ENCODE results near the gene PRKAG1.
"Not testable (repeated sequence)": the region's sequence is repeated elsewhere in the genome, so short reads cannot be mapped to it uniquely, and the experiment has no call there.

Gene PRKAG1

DNA sequence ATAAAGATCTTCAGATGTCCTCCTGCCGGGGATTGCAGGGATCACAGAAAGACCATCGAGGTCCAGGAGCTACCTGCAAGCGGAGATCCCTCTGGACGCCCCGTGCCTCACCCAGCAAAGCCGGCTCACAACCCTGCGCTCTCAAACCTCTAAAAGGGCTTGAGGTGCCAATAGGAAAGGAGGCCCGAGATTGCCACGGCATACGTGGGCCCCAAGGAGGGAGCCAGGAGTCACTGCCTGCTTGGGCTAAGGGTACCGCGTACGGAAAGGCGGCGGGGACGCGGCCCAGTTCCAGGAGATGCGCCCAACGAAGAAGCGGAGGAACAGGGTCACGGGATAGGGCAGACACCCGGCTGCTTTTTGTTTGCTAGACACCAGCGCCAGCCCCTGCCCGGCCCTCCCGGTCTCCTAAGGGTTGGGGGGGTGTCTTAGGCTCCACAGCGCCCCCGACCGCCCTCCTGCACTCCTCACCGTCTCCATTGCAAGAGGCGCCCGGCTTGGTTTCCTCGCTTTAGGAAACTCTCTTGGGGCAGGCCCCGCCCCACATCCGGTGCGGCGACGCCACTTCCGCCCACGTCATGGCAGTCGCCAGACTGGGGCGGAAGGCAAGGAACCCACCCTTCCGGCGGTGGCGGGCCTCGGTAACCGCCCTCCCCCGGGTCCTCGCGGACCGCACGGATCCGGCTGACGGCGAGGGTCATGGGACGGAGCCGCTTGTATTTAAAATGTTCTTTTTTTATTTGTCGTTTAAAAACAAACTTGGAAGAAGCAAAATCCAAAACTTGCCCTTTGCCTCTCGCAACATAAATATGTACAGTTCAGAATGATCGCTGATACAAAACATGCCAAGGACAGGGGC is at the start of gene PRKAG1:
PRKAG1 (minus strand) TSS at position 516 of the 859 bp plus-strand sequence; CDS start at position 480, 36 bp downstream.
- DNase-seq, result peak; percentile 97

DNA sequence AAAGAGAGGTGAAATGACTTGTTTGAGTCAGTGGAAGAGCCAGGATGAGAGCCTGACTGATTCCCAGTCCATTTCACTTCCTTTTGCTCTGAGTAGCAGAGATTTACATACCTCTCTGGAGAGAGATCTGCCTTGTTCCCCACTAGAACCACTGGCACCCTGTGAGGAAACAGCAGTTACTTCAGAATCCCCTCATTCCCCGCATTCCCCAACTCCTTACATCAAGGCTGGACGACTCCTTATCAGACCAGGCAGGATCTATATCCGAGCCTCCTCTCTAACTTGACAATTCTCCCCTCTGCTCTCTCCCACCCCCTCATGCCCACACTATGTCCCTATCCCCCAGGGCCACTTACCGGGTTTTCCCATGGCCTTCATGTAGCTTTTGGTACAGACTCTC is 47.5 kb upstream of the PRKAG1 start:
- no peak for DNase-seq

DNA sequence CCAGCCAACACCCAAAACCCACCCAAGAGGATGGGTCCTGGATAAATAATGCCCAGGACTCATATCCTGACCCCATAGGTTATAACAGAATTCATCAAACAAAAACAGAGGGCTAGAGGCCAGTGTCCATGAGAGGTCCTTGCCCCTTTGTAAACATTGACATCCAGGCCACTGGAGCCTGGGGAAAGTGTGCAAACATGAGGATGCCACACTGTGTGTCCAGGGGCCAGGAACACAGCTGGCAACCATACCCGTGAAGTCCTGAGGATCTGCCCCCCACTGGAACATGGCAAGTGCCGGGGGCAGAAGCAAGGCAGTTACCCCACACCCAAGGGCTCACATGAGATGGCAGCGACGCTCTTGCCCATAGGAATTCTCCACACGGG is 46.2 kb upstream of the PRKAG1 start:
- no peak for DNase-seq

DNA sequence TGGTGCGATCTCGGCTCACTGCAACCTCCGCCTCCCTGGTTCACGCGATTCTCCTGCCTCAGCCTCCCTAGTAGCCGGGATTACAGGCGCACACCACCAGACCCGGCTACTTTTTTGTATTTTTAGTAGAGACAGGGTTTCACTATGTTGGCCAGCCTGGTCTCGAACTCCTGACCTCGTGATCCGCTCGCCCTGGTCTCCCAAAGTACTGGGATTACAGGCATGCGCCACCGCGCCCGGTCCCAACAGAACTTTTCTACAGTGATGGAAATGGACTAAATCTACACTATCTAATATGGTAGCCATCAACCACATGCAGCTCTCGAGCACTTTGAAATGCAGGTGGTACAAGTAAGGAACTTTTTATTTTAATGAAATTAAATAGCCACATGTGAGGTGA is 43.3 kb upstream of the PRKAG1 start:
- DNase-seq, result not testable (repeated sequence)

DNA sequence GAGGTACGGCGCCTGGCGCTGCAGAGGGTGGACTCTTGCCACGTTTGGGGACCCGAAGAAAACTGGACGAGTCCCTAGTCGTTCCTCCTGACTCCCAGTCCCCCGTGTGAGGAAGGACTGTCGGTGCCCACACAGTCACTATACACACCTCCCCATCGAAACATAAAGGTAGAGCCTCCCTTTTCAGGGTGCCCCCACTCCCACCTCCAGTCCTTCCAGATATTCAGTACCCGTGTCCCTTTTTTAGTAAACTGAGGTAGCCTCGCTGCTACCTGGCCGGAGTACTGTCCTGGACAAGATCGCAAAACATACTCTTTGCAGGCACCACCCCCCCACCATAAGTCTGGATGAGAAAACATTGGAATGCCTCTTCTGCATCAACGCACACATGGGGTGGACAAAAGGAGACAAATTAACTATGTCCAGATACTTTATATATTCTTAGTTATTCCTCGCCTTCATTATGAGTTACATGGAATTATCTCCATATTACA is 42.6 kb upstream of the PRKAG1 start:
- DNase-seq, result no peak

DNA sequence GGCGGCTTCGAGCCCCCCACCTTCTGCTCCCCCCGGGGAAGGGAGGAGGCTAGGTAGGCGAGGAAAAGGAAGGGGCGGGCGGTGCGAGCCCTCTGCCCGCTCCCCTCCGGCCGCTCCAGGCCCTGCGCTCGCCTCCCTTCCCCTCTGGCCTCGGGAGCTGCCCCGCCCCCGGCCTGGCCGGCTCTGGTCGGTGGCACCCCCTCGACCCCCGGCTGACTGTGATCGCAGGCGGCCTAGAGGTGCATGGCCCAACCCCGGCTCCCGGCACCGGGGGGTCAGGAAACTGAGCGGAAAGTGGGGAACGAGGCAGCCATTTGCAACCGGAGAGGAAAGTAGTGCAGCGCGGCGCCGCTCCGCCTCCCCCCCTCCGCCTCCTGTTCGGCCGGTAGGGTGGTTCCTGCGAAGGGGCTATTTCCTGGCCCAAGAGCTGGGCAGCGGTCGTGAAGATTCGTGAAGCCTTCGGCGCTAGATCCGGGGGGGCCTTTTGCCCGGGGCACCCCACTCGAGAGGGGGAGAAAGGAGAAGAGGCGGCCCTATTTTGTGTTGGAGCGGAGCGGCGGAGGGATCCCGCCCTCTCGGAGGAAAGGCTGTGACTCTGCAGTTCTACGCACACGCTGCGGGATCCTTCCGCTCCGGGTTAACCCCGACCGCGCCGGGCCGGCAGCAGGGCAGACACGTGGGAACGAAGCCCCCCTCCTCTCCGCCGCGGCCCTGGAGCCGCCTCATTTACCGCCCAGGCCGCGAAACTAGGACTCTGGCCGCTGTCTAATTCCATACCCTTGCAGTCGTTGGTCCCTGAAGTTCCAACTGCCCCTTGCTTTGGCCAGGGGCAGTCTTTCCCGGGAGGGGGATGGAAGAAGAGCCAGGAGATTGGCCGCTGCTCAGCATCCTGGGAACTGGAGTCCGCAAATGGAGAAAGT is 41.9 kb upstream of the PRKAG1 start, which contains the start of gene KMT2D:
KMT2D (minus strand) TSS at position 558 of the 920 bp plus-strand sequence. CDS start 5,470 bp downstream, outside the sequence.
- DNase-seq, result peak; percentile 91

DNA sequence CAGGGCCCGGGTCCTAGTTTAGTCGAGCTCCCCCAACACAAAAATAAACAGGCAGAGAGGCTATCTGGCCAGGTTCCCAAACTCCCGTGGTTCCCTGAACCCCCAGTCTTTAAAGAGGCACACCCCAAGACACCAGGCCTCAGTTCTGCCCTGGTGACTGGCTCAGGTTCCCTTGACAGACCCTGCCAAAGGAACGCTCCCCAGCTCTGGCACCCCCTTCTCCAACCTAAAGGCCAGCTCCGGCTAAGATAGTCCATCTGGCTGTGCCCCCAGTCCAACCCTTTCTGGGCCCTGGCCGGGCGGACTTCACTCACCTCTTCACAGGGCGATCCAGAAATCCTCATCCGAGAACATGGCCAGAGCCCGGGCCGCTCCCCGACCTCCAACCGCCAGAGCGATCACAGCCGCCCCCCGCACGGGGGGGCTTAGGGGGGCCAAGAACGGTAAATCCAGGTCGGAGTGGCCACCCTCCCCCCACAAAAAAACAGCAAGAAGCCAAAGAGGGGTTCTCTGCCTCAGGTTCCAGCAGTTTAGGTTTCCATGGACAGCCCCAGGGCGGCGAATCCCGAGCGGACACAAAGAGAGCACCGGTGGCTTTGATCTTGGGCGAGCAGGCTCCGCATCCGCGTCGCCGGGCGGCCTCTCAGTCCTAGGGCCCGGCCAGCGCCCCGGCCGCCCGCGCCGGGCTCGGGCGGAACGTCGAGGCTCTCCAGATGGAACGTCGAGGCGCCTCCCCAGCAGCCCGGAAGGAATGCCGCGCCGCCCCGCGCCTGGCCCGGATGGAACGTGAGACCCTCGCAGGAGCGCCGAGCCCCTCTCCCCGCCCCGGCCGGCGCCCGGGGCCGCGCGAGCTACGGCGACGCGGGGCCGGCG is 41.0 kb upstream of the PRKAG1 start:
- peak; percentile 29 for DNase-seq

DNA sequence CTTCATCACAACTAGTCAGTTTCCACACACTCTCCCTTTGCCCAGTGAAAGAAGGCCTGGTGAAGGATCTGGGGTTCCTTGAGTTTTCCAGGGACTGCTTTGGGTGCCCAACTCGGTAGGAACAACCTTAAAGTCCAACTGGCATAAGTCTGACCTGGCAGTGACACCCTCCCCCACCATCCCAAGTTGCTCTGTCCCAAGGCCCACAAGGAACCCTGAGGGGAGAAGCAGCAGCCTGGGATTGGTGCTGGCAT is 40.4 kb upstream of the PRKAG1 start:
- DNase-seq, result no peak

DNA sequence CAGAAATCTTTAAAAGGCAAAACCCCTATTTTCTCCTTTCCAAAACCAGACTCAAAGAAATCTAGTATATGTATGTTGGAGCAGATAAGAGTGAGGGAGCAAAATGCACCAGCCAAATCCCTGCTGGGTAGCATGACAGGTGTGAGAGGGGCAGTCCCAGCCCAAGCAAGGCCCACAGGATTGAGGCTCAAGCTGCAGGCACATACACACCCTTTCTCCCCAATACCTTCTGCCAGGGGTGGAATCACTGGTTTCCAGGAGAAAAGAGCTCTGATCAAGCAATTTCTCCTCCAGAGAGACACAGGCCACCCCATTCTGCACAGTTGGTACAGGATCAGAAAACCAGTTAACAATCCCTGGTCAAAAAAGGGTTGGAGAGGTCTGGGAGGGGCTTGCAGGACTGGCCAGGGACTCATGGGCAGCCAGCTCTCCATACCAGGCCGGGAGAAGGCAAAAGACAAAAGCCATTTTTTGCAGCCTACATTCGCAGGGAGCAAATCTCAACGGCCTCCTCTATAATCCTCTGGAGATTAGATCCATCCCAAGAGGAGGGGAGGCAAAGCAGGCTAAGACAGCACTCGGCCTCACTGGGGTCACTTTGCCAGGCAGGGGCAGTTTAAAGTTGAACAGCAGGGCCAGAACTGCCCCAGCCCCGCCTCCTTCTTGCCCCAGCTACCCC is 39.9 kb upstream of the PRKAG1 start:
- no peak for DNase-seq

DNA sequence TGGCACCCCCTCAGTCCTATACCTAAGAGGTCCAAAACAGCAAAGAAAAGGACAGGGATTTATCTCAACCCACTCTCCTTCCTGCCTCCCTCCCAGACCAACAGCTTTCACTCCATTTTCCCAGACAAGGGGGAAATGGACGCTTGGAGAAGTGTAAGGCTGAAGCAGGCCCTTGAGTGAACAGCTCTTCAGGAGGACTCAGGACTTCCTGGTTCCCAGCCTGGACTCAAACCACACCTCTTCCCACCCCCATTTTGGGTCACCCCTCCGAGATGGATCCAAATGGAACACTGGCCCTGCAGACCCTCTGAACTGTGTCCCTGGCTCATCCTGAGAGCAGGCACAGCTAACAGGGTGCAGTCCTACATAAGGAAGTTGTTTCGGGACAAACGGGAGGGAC is 39.3 kb upstream of the PRKAG1 start:
- no peak for DNase-seq

DNA sequence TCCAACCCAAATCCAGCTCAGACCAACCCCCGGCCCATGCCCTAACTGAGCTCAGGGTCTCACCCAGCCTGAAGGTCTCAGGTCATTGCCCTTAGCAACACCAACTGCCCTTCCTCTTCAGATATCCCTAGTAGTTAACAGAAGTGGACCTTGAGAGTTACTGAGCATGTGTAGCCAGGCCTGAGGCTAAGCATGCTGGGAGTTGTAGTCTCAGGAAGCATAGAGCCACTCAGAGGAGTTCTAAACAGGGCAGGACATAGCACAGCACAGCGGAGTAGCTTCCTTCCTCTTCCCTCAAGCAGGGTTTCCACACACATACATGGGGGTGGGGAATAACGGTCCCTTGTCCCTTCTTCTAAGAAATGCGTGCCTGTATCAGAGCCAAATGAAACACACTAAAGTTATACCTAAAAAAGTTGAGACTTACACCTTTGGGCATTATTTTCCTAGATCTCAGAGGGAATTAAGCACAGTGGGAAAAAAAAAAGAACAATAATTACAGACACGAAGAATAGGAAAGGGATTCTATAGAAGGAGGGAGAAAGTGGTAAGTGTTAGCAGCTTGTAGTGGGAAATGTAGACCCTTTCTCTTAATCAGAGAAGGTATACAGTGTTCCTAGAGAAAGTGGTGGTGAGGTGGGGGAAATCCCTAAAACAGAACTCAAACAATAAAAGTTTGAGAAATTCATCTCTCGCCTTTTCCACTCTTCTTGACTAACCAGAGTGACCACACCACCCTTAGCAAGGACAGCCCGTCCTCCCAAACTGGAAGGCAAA is 37.6 kb upstream of the PRKAG1 start:
- DNase-seq, result peak; percentile 66

DNA sequence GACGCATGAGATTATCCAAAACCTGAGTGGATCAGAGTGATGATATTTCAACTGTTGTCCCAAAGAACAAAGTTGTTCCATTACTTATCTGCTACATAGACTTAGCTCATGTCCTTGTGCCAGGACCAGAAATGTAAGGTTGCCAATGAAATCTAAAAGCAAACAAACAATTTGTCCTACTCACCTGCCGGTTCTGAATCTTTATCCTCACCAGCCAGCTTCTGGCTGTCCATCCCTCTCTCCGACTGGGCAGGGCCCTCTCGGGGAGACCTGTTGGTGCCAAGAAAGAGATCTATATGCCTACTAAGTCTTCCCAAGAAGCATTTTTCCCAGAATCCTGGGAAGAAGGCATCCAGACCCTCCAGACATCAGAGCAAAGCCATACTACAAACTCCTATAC is 36.5 kb upstream of the PRKAG1 start:
- no peak for DNase-seq

DNA sequence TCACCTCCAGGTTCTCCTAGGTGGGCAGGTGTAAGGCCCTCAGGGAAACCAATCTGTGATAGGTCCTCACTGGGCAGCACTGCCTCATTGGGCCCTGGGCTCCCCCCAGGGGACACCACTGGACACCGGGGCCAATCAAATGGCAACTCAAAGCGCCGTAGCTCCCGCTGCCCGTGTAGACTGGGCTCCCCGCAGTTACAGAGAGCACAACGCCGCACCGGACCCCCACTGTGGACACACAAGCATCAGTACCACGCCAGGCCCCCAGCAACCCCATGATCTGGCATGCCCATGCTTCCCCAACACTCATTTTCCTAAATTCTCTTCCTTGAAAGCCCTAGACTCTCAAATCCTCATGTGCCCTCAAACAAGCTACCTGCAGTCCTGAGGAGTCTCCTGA is 35.9 kb upstream of the PRKAG1 start:
- DNase-seq, result no peak

DNA sequence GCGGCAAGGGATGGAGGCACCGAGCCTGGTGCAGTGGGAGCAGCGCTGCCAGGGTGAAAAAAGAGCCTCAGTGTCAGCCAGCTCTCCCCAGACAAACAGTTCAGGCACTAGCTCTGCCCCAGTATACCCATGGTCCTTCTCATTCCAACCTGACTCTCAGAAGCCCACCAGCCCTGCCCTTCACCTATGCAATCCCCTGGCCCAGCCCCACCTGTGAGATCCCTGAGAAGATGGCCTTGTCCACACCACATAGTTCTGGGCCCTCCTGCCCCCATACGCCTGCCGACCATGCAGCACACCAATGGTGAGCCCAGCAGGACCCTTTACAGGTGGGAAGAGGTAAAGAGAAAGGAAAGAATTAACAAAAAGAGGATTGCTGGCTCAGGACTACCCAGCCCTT is 35.5 kb upstream of the PRKAG1 start:
- no peak for DNase-seq

DNA sequence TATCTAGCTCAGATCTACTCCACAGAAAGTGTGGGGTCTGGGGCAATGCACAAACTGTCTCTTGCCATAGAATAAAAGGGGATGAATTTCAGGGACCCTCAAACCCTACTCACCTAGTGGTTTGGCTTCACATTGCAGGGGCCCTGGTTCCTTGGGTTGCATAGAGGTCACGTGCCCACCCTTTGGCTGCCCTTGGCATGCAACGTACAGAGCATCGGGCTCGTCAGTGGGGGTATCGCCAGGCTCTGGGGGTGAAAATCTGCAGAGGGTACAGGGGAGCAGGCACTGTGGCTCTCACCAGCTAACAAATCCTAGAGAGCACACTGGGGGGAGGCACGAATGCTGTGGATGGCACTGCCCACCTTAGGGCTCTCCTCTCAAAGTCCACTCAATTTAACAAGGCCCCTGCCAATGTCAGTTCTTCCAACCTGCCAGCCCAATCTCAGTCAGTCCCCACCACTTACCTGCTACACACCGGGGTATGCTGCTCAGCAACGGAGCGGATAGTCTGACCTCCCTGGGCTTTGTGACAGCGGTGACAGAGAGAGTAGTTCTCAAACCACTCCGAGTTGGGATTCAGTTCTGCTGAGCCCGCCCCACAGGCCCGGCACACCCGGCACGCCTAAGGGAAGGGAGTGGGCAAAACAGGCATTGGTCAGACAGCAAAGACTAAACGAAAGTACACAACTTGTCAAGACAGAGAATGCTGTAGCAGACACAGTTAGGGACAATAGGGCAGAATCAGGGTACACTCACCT is 34.1 kb upstream of the PRKAG1 start:
- DNase-seq, result no peak

DNA sequence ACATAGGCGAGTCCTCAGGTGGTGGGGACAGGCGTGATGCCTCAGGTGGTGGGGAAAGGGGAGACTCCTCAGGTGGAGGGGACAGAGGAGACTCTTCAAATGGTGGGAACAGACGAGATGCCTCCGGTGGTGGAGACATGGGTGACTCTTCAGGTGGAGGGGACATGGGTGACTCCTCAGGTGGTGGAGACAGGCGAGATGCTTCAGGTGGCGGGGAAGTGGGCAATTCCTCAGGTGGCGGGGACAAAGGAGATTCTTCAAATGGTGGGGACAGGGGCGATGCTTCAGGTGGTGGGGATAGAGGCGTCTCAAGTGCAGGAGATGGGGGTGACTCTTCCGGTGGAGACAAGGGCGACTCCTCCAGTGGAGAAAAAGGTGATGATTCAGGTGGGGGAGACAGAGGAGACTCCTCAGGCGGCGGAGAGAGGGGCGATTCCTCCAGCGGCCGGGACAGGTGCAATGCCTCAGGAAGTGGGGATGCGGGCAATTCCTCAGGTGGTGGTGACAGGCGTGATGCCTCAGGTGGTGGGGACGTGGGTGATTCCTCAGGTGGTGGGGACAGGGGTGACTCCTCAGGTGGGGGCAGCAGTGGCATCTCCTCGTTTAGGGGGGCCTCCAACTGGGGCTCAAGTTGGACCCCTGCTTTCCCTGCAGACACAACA is 33.3 kb upstream of the PRKAG1 start:
- DNase-seq, result no peak

DNA sequence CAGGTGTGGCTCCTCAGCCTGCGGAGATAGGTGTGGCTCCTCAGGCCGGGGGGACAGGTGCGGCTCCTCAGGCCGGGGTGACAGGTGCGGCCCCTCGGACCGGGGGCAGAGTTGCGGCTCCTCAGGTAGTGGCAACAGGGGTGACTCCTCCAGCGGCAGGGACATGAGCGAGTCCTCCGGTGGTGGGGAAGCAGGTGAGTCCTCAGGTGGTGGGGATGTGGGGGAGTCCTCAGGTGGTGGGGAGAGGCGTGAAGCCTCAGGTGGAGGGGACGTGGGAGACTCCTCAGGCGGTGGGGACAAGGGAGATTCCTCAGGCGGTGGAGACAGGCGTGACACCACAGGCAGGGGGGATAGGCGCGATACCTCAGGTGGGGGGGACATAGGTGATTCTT is 32.8 kb upstream of the PRKAG1 start:
- no peak for DNase-seq

DNA sequence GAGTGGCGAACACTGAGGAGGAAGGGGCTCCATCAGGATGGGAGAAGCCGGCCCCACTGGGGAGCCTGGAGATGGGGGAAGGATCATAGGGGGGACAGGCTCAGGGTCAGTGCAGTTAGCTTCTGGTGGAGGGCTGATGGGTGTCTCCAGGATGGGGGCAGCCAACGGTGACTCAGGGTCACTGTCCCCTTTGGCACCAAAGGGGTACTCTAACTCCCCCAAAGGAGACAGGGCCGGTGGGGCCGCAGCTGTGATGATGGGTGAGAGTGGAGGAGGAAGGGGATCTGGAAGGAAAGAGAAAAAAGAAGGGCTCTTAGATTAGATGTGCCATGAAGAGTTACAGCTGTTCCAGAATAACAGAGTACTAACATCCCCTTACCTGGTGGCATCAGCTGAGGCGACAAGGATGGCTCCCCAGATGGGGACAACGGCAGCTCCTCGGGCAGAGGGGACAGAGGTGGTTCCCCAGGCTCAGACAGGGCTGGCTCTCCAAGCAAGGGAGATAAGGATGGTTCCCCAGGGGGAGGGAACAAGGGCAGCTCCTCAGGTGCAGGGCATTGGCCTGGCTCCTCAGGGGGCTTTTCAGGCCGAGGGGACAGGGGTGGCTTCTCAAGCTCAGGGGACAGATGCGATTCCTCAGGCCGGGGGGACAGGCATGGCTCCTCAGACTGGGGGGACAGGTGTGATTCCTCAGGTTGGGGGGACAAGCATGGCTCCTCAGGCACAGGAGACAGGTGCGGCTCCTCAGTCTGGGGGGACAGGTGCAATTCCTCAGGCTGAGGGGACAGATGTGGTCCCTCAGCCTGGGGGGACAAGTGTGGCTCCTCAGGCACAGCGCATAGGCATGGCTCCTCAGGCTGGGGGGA is 32.2 kb upstream of the PRKAG1 start:
- no peak for DNase-seq
